SU-DHL-6 (cell line): ENCODE results near the gene TTC19.
"Not testable (repeated sequence)": the region's sequence is repeated elsewhere in the genome, so short reads cannot be mapped to it uniquely, and the experiment has no call there.

ENCODE experiments used
- H2AFZ ChIP-seq: fragments of 200-600 bp; sonication (generic); 2 replicates; pipeline ENCODE4 v1.6.1; 2014; ENCODE audit warnings: low read depth, mild to moderate bottlenecking, moderate library complexity, mixed read lengths, antibody characterized with exemption, low read length; ENCODE audit not compliant: severe bottlenecking
- H3F3A ChIP-seq: fragments of 200-600 bp; shearing (Covaris generic); 2 replicates; pipeline ENCODE4 v1.6.0; 2016; ENCODE audit warnings: antibody characterized with exemption, mild to moderate bottlenecking; ENCODE audit not compliant: insufficient read depth
- H3K27ac ChIP-seq: fragments of 200-600 bp; sonication (generic); 2 replicates; pipeline ENCODE4 v1.5.1; 2016; ENCODE audit warnings: low read depth, mild to moderate bottlenecking, low read length, moderate library complexity, mixed read lengths
- H3K27me3 ChIP-seq: fragments of 200-600 bp; sonication (generic), shearing (Covaris generic); 2 replicates; pipeline ENCODE4 v1.6.0; 2014; ENCODE audit warnings: mild to moderate bottlenecking, low read length
- H3K36me3 ChIP-seq: fragments of 200-600 bp; sonication (generic); 2 replicates; pipeline ENCODE4 v1.6.1; 2014; ENCODE audit warnings: mild to moderate bottlenecking, low read length, mixed read lengths
- H3K4me2 ChIP-seq: fragments of 300-600, 200-600 bp; shearing (Covaris generic), sonication (generic); 2 replicates; pipeline ENCODE4 v1.6.0; 2014; ENCODE audit warnings: low read length, low read depth, mild to moderate bottlenecking; ENCODE audit not compliant: poor library complexity, severe bottlenecking
- H3K4me3 ChIP-seq: fragments of 200-600 bp; sonication (generic); 2 replicates; pipeline ENCODE4 v1.5.1; 2014; ENCODE audit warnings: antibody characterized with exemption, low read length, mild to moderate bottlenecking, mixed read lengths; ENCODE audit not compliant: insufficient read depth, poor library complexity, severe bottlenecking
- H3K79me2 ChIP-seq: fragments of 200-600 bp; sonication (generic); 2 replicates; pipeline ENCODE4 v1.6.1; 2014; ENCODE audit warnings: mild to moderate bottlenecking, low read length, moderate library complexity; ENCODE audit not compliant: insufficient read depth
- H3K9ac ChIP-seq: fragments of 200-600 bp; sonication (generic); 2 replicates; pipeline ENCODE4 v1.7.0; 2014; ENCODE audit warnings: mild to moderate bottlenecking, low read length
- H3K9me2 ChIP-seq: fragments of 200-600 bp; sonication (generic); replicated peaks from 2 replicates; pipeline ENCODE4 v1.6.1; 2014; ENCODE audit warnings: low read length; ENCODE audit not compliant: insufficient read depth
- H3K9me3 ChIP-seq: fragments of 200-600 bp; sonication (generic); 2 replicates; pipeline ENCODE4 v1.6.1; 2014; ENCODE audit warnings: low read length, mixed read lengths; ENCODE audit not compliant: insufficient read depth
- H4K20me1 ChIP-seq: fragments of 200-600 bp; sonication (generic); 2 replicates; pipeline ENCODE4 v1.6.1; 2014; ENCODE audit warnings: low read depth, mild to moderate bottlenecking, antibody characterized with exemption, low read length, moderate library complexity, mixed read lengths
- CTCF ChIP-seq: fragments of 200-600 bp; sonication (generic); IDR thresholded peaks from one replicate; pipeline ENCODE4 v1.5.1; 2017; ENCODE audit warnings: antibody characterized with exemption, mild to moderate bottlenecking, low read length, moderate library complexity; ENCODE audit not compliant: insufficient read depth, poor library complexity, severe bottlenecking
- EZH2phosphoT487 ChIP-seq: fragments of 200-600 bp; sonication (generic), shearing (Covaris generic); conservative IDR thresholded peaks from 2 replicates; pipeline ENCODE4 v1.6.1; 2018; ENCODE audit warnings: mild to moderate bottlenecking, antibody characterized with exemption, low read length, moderate library complexity, mixed read lengths

Gene TTC19

GRCh38 chr17:16052486-16052885 lies 52.9 kb downstream of the TTC19 start:
- H3K27me3 ChIP-seq = no peaks in the 10 kb centered on the region
- H3K9me2 ChIP-seq = no peaks in the 10 kb centered on the region
- H3K27ac ChIP-seq = no peak overlapping the region
- no peak overlapping the region for H3K4me2 ChIP-seq
- H3K79me2 ChIP-seq = no peaks in the 10 kb centered on the region
- H4K20me1 ChIP-seq = no peaks in the 10 kb centered on the region
- TF ChIP-seq EZH2phosphoT487 (no peak), CTCF (no peak)
- H3K9me3 ChIP-seq = no peaks in the 10 kb centered on the region
- no peak overlapping the region for H2AFZ ChIP-seq
- no peak overlapping the region for H3K9ac ChIP-seq
- H3K4me3 ChIP-seq = no peak overlapping the region
- no peaks in the 10 kb centered on the region for H3F3A ChIP-seq
- peaks cover 16% of the 10 kb centered on the region; the same call in 1 of the 2 replicates for H3K36me3 ChIP-seq

GRCh38 chr17:16055139-16055538 lies 55.5 kb downstream of the TTC19 start:
- H3K36me3 ChIP-seq = peaks cover 21% of the 10 kb centered on the region; the same call in 1 of the 2 replicates
- not testable (repeated sequence) for H3K4me2 ChIP-seq, H3K27me3 ChIP-seq, H3K4me3 ChIP-seq, H3K79me2 ChIP-seq, H3K9ac ChIP-seq, H3K9me2 ChIP-seq, H3K27ac ChIP-seq, H3K9me3 ChIP-seq, H2AFZ ChIP-seq, H3F3A ChIP-seq, H4K20me1 ChIP-seq

GRCh38 chr17:16061631-16062030 lies 62.0 kb downstream of the TTC19 start:
- Histone ChIP-seq H3K9me3 (no peaks in the 10 kb centered on the region), H3F3A (no peaks in the 10 kb centered on the region), H3K36me3 (peaks cover 17% of the 10 kb centered on the region; the same call in 1 of the 2 replicates)

GRCh38 chr17:16066125-16066524 lies 66.5 kb downstream of the TTC19 start:
- Histone ChIP-seq H3K4me3 (no peak overlapping the region), H2AFZ (no peak overlapping the region), H3K27ac (no peak overlapping the region), H3K9me3 (no peaks in the 10 kb centered on the region), H3K27me3 (no peaks in the 10 kb centered on the region), H3K36me3 (peaks cover 4% of the 10 kb centered on the region; the same call in 1 of the 2 replicates), H4K20me1 (no peaks in the 10 kb centered on the region), H3F3A (no peaks in the 10 kb centered on the region), H3K79me2 (no peaks in the 10 kb centered on the region), H3K4me2 (no peak overlapping the region), H3K9me2 (no peaks in the 10 kb centered on the region), H3K9ac (no peak overlapping the region)
- no peak for TF ChIP-seq EZH2phosphoT487
- TF ChIP-seq CTCF = no peak

More at GRCh38 chr17:16061631-16062030, 62.0 kb downstream of the TTC19 start:
- H3K4me3 ChIP-seq = no peak overlapping the region
- no peaks in the 10 kb centered on the region for H4K20me1 ChIP-seq
- no peak overlapping the region for H3K4me2 ChIP-seq
- H3K27me3 ChIP-seq = no peaks in the 10 kb centered on the region
- no peak overlapping the region for H3K9ac ChIP-seq
- no peaks in the 10 kb centered on the region for H3K79me2 ChIP-seq
- TF ChIP-seq CTCF = no peak
- no peak for TF ChIP-seq EZH2phosphoT487
- no peak overlapping the region for H3K27ac ChIP-seq
- no peaks in the 10 kb centered on the region for H3K9me2 ChIP-seq
- no peak overlapping the region for H2AFZ ChIP-seq
